Transverse colon (tissue), 4 donors: Measurements from ENCODE around the gene TGFBR3L. TPM values are rescaled to one million over a fixed set of nuclear protein-coding genes. Genes with fewer than 3 reads are reported as not detected.

ENCODE experiments used
- DNase-seq: peaks from one replicate; pipeline ENCODE4 v3.0.0-alpha.2; 2019
- H3K27ac ChIP-seq, 4 donors: fragments of 200-600 bp; sonication (generic); 2 replicates each; pipeline ENCODE4 v1.5.1; 2016 to 2018; ENCODE audit warnings: inconsistent platforms in 4 of 4
- H3K27me3 ChIP-seq: fragments of 200-600 bp; sonication (generic); 2 replicates; pipeline ENCODE4 v1.5.1; 2017; ENCODE audit warnings: inconsistent platforms
- H3K36me3 ChIP-seq, 4 donors: fragments of 200-600 bp; sonication (generic); 2 replicates each; pipeline ENCODE4 v1.5.1; 2017 to 2019; ENCODE audit warnings: inconsistent platforms in 4 of 4
- H3K4me1 ChIP-seq, 4 donors: fragments of 200-600 bp; sonication (generic); 2 replicates each; pipeline ENCODE4 v1.5.1; 2017 to 2020; ENCODE audit warnings: inconsistent platforms in 4 of 4
- H3K4me3 ChIP-seq, 4 donors: fragments of 200-600 bp; sonication (generic); 1 replicate in 1 of 4; 2 replicates in 3 of 4; pipeline versions ENCODE4 v1.5.1 to v1.6.1; 2017 to 2019; ENCODE audit warnings: inconsistent platforms in 4 of 4
- H3K9me3 ChIP-seq, 2 donors: fragments of 200-600 bp; sonication (generic); 2 replicates each; pipeline ENCODE4 v1.5.1; 2017 to 2019; ENCODE audit warnings: inconsistent platforms in 2 of 2
- EP300 ChIP-seq: sonication (generic); formaldehyde crosslinking; IDR thresholded peaks from one replicate; pipeline ENCODE4 v1.6.1; 2017; ENCODE audit warnings: antibody characterized with exemption, low read depth
- POLR2A ChIP-seq: fragments of 450-650 bp; IDR thresholded peaks from one replicate; pipeline ENCODE4 v1.6.1; 2016; ENCODE audit warnings: antibody characterized with exemption, mild to moderate bottlenecking, moderate library complexity
- POLR2AphosphoS5 ChIP-seq, 3 donors: sonication (generic); formaldehyde crosslinking; IDR thresholded peaks; one replicate each; pipeline ENCODE4 v1.6.1; 2016; ENCODE audit warnings: antibody characterized with exemption in 3 of 3
- WGBS, 2 donors: methylation state at CpG; one replicate each; pipeline ENCODE4 v1.1.5; 2018; ENCODE audit warnings: low coverage in 1 of 2; 5-methylcytosine and 5-hydroxymethylcytosine counted together
- in situ Hi-C, 4 donors: fragments of 200-750 bp; cut with MboI; loops; one replicate each; pipeline versions ENCODE4 v1.15.0 to v1.15.1; 2017; ENCODE audit warnings: low sequenced_read_pairs in 3 of 4, low pct_ligation_motif_present in 1 of 4, low pct_unique_long_range_greater_than_20kb in 1 of 4
- intact Hi-C: fragments of 100-400 bp; cut with DNase I; formaldehyde crosslinking; loops from one replicate; pipeline ENCODE4 v1.15.1; 2023; ENCODE audit warnings: low total_unique reads
- total RNA-seq, 4 donors: library from RNA; depleted of rRNA; stranded (reverse); fragments of >200 nt; gene quantifications; one replicate each; pipeline ENCODE4 v1.1.0, GENCODE V29; 2016
- TF ChIP-seq, protein P1 (sequence below), 5 experiments: fragments of 200-600 bp in 3 of 5; fragments of 450-650 bp in 2 of 5; sonication (generic) in 3 of 5; IDR thresholded peaks; 1 replicate in 2 of 5; 2 replicates in 3 of 5; pipeline ENCODE4 v1.5.1; 2016 to 2017; ENCODE audit warnings: antibody characterized with exemption in 5 of 5, inconsistent platforms in 3 of 5, mild to moderate bottlenecking in 2 of 5, moderate library complexity in 1 of 5

TGFBR3L gene
- total RNA-seq, 4 donors from 2014 or later: 1.4 TPM; not detected in 3

DNA sequence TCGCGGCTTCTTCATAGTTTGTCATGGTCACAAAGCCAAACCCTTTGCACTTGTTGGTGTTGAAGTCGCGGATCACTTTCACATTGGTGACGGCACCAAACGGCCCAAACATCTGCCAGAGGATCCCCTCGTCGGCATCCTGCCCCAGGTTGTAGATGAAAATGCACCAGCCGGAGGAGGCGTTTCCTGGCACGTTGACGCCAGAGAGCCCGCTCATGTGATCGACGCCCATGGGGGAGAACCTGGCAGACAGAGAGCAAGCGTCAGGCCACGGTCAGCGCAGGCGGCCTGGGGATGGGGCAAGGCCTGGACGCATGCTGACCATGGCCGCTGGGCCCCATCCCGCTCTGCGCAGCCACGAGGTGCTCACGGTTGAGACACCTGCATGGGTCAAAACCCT, 48.9 kb downstream of the TGFBR3L start:
- H3K4me3 ChIP-seq: no peak overlapping the region
- WGBS, 2 donors: 95 to 100% methylated on average over 1 to 25 of the region's 25 CpGs
- no peaks in the 10 kb centered on the region for H3K4me1 ChIP-seq
- intact Hi-C loops: no loop called here
- TF ChIP-seq, protein P1, sequence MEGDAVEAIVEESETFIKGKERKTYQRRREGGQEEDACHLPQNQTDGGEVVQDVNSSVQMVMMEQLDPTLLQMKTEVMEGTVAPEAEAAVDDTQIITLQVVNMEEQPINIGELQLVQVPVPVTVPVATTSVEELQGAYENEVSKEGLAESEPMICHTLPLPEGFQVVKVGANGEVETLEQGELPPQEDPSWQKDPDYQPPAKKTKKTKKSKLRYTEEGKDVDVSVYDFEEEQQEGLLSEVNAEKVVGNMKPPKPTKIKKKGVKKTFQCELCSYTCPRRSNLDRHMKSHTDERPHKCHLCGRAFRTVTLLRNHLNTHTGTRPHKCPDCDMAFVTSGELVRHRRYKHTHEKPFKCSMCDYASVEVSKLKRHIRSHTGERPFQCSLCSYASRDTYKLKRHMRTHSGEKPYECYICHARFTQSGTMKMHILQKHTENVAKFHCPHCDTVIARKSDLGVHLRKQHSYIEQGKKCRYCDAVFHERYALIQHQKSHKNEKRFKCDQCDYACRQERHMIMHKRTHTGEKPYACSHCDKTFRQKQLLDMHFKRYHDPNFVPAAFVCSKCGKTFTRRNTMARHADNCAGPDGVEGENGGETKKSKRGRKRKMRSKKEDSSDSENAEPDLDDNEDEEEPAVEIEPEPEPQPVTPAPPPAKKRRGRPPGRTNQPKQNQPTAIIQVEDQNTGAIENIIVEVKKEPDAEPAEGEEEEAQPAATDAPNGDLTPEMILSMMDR (IDR thresholded peaks at IDR 0.05): no peak
- TF ChIP-seq POLR2A (no peak), POLR2AphosphoS5 (IDR thresholded peaks at IDR 0.05) (no peak), EP300 (no peak)
- no peaks in the 10 kb centered on the region for H3K27me3 ChIP-seq
- H3K9me3 ChIP-seq: no peaks in the 10 kb centered on the region
- in situ Hi-C loops: loop anchor here in 1 of 4 donors (25.0 kb wide), 1 partner anchor 274 kb away; no protein-coding TSS in a partner anchor
- H3K27ac ChIP-seq: no peak overlapping the region
- DNase-seq: no peak
- H3K36me3 ChIP-seq: peaks cover 0 to 62% (median 9%) of the 10 kb centered on the region in 4 donors

DNA sequence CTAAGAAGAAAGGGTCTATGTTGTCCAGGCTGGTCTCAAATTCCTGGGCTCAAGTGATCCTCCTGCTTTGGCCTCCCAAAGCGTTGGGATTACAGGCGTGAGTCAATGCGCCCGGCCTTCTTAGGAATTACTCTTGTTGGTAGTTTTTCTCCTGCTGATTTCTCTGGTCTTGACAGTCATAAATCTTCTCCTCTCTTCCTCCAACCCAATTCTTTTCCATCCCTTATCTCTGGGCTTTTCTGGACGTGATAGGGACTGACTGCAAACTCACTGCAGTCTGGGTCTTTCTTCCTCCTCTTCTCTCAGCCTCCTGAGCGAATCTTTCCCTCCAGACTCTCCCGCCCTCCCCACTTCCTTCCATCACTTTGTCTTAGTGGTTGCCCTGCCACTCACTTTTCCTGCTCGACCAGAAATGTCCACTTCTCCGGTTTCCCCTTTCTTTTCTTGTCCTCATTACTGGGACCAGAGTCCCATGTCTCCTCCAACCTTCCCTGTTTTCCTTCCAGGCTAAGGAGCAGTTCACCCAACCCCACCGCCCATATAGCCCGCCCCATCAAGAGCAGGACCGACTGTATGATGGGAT, 50.7 kb downstream of the TGFBR3L start:
- Histone ChIP-seq H3K9me3 (no peaks in the 10 kb centered on the region), H3K27ac (no peak overlapping the region), H3K27me3 (no peaks in the 10 kb centered on the region), H3K4me1 (no peaks in the 10 kb centered on the region), H3K36me3 (peaks cover 0 to 59% (median 9%) of the 10 kb centered on the region in 4 donors), H3K4me3 (no peak overlapping the region)
- DNase-seq: no peak
- 91 to 93% methylated on average over 12 of the region's 12 CpGs for WGBS, 2 donors
- in situ Hi-C loops (loop anchor here in 1 of 4 donors (25.0 kb wide), 1 partner anchor 272 kb away; no protein-coding TSS in a partner anchor), intact Hi-C loops (no loop called here)
- TF ChIP-seq POLR2A: no peak
- no peak for TF ChIP-seq EP300
- TF ChIP-seq, protein P1 (IDR thresholded peaks at IDR 0.05): no peak
- no peak for TF ChIP-seq POLR2AphosphoS5 (IDR thresholded peaks at IDR 0.05)

DNA sequence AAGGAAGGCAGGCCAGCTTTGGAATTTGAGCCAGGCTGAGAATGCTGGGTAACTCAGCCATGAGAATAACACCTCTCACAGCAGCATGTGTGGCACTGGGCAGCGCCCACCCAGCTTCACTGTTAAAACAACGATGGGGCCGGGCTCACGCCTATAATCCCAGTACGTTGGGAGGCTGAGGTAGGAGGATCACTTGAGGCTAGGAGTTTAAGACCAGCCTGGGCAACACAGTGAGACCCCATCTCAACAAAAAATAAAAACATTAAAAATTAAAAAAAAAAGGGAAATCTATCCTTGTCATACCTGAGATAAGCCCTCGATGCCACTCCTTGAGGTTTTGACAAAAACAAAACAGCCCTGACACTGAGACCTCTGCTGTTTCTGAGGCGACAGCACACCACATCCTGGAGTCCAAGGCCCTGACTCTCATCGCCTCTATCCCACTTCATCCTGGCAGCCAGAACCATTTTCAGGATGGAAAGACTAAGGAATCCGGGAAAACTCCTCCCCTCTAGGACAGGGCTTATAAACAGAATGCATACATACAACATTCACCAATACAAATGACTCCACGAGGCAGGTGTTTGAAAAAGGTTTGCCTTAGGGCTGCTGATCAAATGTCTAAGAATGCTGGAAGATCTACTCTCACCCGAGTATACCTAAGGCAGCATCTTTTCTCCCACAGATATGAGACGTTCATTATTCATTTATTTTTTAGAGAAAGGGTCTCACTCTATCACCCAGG, 51.5 kb downstream of the TGFBR3L start:
- in situ Hi-C loops (loop anchor here in 1 of 4 donors (25.0 kb wide), 1 partner anchor 271 kb away; no protein-coding TSS in a partner anchor), intact Hi-C loops (no loop called here)
- H3K27ac ChIP-seq: no peak overlapping the region

More for the DNA sequence above, 51.5 kb downstream of the TGFBR3L start:
- no peaks in the 10 kb centered on the region for H3K4me1 ChIP-seq
- no peak overlapping the region for H3K4me3 ChIP-seq
- DNase-seq: no peak
- H3K27me3 ChIP-seq: no peaks in the 10 kb centered on the region
- no peaks in the 10 kb centered on the region for H3K9me3 ChIP-seq
- WGBS, 2 donors: 88 to 89% methylated on average over 4 to 12 of the region's 12 CpGs
- TF ChIP-seq POLR2A: no peak
- no peak for TF ChIP-seq EP300
- TF ChIP-seq, protein P1 (IDR thresholded peaks at IDR 0.05): no peak
- TF ChIP-seq POLR2AphosphoS5 (IDR thresholded peaks at IDR 0.05): no peak
- peaks cover 0 to 52% (median 9%) of the 10 kb centered on the region in 4 donors for H3K36me3 ChIP-seq
